HepG2 (cell line): Measurements from ENCODE around the gene NTM. TPM values are rescaled to one million over a fixed set of nuclear protein-coding genes. Genes with fewer than 3 reads are reported as not detected.

Source experiments
- ATAC-seq: fragments of 200-7000 bp; cut with Tn5 transposase; 3 replicates; pipeline ENCODE4 v1.9.1; 2020; ENCODE audit warnings: mild to moderate bottlenecking, moderate library complexity
- BruUV-seq: library from RNA; stranded (reverse); fragments of 400-500 nt; replicated peaks from 2 replicates; lab custom pipeline; 2021; lab: Mats Ljungman, UMichigan
- CTCF ChIA-PET: fragments of 300-600 bp; formaldehyde crosslinking; extraction: SDS; loops from one replicate; lab custom pipeline; 2021; ENCODE audit warnings: low total read pairs, inconsistent platforms, low intra/inter-chr PET ratio; lab: Yijun Ruan, JAX
- POLR2A ChIA-PET: fragments of 350-600 bp; sonication (Branson Sonifier 250); formaldehyde crosslinking; loops from one replicate; lab custom pipeline; 2020; ENCODE audit warnings: antibody characterized with exemption, inconsistent platforms; lab: Yijun Ruan, JAX
- DNase-seq: peaks from one replicate; pipeline ENCODE4 v3.0.0-alpha.2; 2015; ENCODE audit warnings: low spot score
- FAIRE-seq: peaks from 3 replicates; lab custom pipeline; 2011; peaks lifted over from hg19 to GRCh38; lab: Jason Lieb, UNC
- H2AFZ ChIP-seq: one replicate; pipeline ENCODE4 v1.6.1; 2011; ENCODE audit warnings: low read length, inconsistent platforms
- H3K27ac ChIP-seq: fragments of 300-600 bp; 3 replicates; pipeline ENCODE4 v1.8.0; 2011; ENCODE audit warnings: mixed run types, mild to moderate bottlenecking, mixed read lengths, low read length, inconsistent platforms; ENCODE audit not compliant: insufficient read depth; ENCODE audit errors: extremely low read length
- H3K27me3 ChIP-seq, 2 experiments: fragments of 200-600 bp in 1 of 2; 2 replicates in 1 of 2; 3 replicates in 1 of 2; pipeline versions ENCODE4 v1.6.0 to v1.8.0; 2011; ENCODE audit warnings: low read length in 2 of 2, mild to moderate bottlenecking in 2 of 2, moderate library complexity in 2 of 2, inconsistent platforms in 1 of 2; ENCODE audit not compliant: insufficient read depth in 2 of 2, control insufficient read depth in 1 of 2
- H3K36me3 ChIP-seq, 2 experiments: fragments of 200-600 bp in 1 of 2; replicated peaks in 1 of 2; 2 replicates in 1 of 2; 3 replicates in 1 of 2; pipeline versions ENCODE4 v1.5.1 to v1.8.0; 2011; ENCODE audit warnings: low read length in 2 of 2, inconsistent platforms in 1 of 2; ENCODE audit not compliant: insufficient read depth in 2 of 2, control insufficient read depth in 1 of 2
- H3K4me1 ChIP-seq: 2 replicates; pipeline ENCODE4 v1.5.1; 2012; ENCODE audit warnings: low read length, inconsistent platforms; ENCODE audit not compliant: insufficient read depth
- H3K4me2 ChIP-seq: 2 replicates; pipeline ENCODE4 v1.6.0; 2011; ENCODE audit warnings: low read depth, low read length, inconsistent platforms
- H3K4me3 ChIP-seq, 3 experiments: fragments of 200-600 bp in 1 of 3; sonication (generic), shearing (Covaris generic) in 1 of 3; replicated peaks in 1 of 3; 2 replicates each; pipeline ENCODE4 v1.5.1; 2011 to 2016; ENCODE audit warnings: low read length in 3 of 3, inconsistent platforms in 2 of 3, low read depth in 2 of 3, mild to moderate bottlenecking in 2 of 3, control low read depth in 1 of 3, mixed read lengths in 1 of 3; ENCODE audit not compliant: insufficient read depth in 1 of 3
- H3K79me2 ChIP-seq: one replicate; pipeline ENCODE4 v1.6.1; 2011; ENCODE audit warnings: low read length, inconsistent platforms; ENCODE audit not compliant: insufficient read depth
- H3K9ac ChIP-seq: 2 replicates; pipeline ENCODE4 v1.6.0; 2011; ENCODE audit warnings: mild to moderate bottlenecking, low read depth, low read length, inconsistent platforms; ENCODE audit not compliant: insufficient read depth
- H3K9me3 ChIP-seq: 2 replicates; pipeline ENCODE4 v1.5.1; 2012; ENCODE audit warnings: mild to moderate bottlenecking, low read length
- H4K20me1 ChIP-seq: 2 replicates; pipeline ENCODE4 v1.6.0; 2011; ENCODE audit warnings: inconsistent platforms, mild to moderate bottlenecking, low read length, moderate library complexity; ENCODE audit not compliant: insufficient read depth
- ARNT ChIP-seq: fragments of 450-650 bp; IDR thresholded peaks from 2 replicates; pipeline ENCODE4 v1.6.1; 2017
- DNMT3B ChIP-seq: conservative IDR thresholded peaks from 2 replicates; pipeline ENCODE4 v1.6.1; 2016; ENCODE audit warnings: missing biosample characterization, control low read depth
- FOXK1 ChIP-seq: sonication (generic); formaldehyde crosslinking; IDR thresholded peaks from 2 replicates; pipeline ENCODE4 v1.4.0; 2020; ENCODE audit warnings: low read depth, missing genetic modification reagents, borderline replicate concordance
- MXI1 ChIP-seq: IDR thresholded peaks from 3 replicates; pipeline ENCODE4 v1.6.1; 2012; ENCODE audit warnings: low read depth, low read length, inconsistent platforms, borderline replicate concordance
- NCOA1 ChIP-seq: sonication (generic); formaldehyde crosslinking; IDR thresholded peaks from 2 replicates; pipeline ENCODE4 v1.9.0; 2021; ENCODE audit warnings: missing genetic modification reagents
- RAD21 ChIP-seq: fragments of 450-650 bp; formaldehyde crosslinking; IDR thresholded peaks from 2 replicates; pipeline ENCODE4 v1.5.0; 2020; ENCODE audit warnings: mild to moderate bottlenecking
- SOX13 ChIP-seq, 3 experiments: fragments of 450-650 bp in 1 of 3; sonication (generic) in 1 of 3; formaldehyde crosslinking in 1 of 3; IDR thresholded peaks in 2 of 3; conservative IDR thresholded peaks in 1 of 3; 2 replicates each; pipeline versions ENCODE4 v1.5.0 to v1.6.1; 2016 to 2020; ENCODE audit warnings: antibody characterized with exemption in 1 of 3, mild to moderate bottlenecking in 1 of 3, missing compliant biosample characterization in 1 of 3, missing genetic modification reagents in 1 of 3, moderate library complexity in 1 of 3
- SRY ChIP-seq: sonication (generic); formaldehyde crosslinking; IDR thresholded peaks from 2 replicates; pipeline ENCODE4 v1.8.0; 2022; ENCODE audit warnings: mild to moderate bottlenecking, missing genetic modification reagents
- TAF15 ChIP-seq: fragments of 200-400 bp; formaldehyde crosslinking; IDR thresholded peaks from one replicate; pipeline ENCODE4 v1.6.1; 2018; ENCODE audit warnings: mild to moderate bottlenecking, low read depth, low read length; ENCODE audit not compliant: poor library complexity, severe bottlenecking
- ZBTB21 ChIP-seq: sonication (generic); formaldehyde crosslinking; IDR thresholded peaks from 2 replicates; pipeline ENCODE4 v1.4.0; 2020; ENCODE audit warnings: missing genetic modification reagents
- ZNF737 ChIP-seq: sonication (generic); formaldehyde crosslinking; IDR thresholded peaks from 2 replicates; pipeline ENCODE4 v1.5.0; 2020; ENCODE audit warnings: missing genetic modification reagents, mild to moderate bottlenecking, borderline replicate concordance
- WGBS: methylation state at CpG from one replicate; pipeline ENCODE4 v1.1.6; 2017; ENCODE audit warnings: low lambda C conversion rate; 5-methylcytosine and 5-hydroxymethylcytosine counted together
- in situ Hi-C: cut with HindIII; loops from 2 replicates; pipeline ENCODE4 v1.10.0; 2017; ENCODE audit warnings: low pct_unique_long_range_greater_than_20kb; ENCODE audit not compliant: extremely low pct_ligation_motif_present
- intact Hi-C: fragments of 100-400 bp; cut with micrococcal nuclease; formaldehyde crosslinking; loops from one replicate; pipeline ENCODE4 v1.10.0; 2022; ENCODE audit not compliant: unreplicated experiment
- polyA plus RNA-seq, 8 experiments: library from polyadenylated mRNA; depleted of rRNA in 3 of 8; stranded (reverse) in 7 of 8; unstranded in 1 of 8; fragments of >200 nt; fragmentation: Illumina TruSeq in 4 of 8; extraction: Trizol in 4 of 8; gene quantifications; 2 replicates each; pipeline versions ENCODE4 v1.2.1 to v1.2.3, GENCODE V29; 2011 to 2016; ENCODE audit warnings: low read depth in 4 of 8, missing spikeins in 1 of 8, mixed read lengths in 1 of 8; ENCODE audit not compliant: insufficient read depth in 1 of 8
- total RNA-seq, 5 experiments: library from RNA; depleted of rRNA; stranded (reverse); fragments of >200 nt; fragmentation: Illumina TruSeq; extraction: Trizol; gene quantifications; 2 replicates each; pipeline ENCODE4 v1.2.3, GENCODE V29; 2016; ENCODE audit warnings: low read depth in 1 of 5
- TF ChIP-seq, protein P1 (sequence below), 2 experiments: fragments of 450-650 bp in 1 of 2; sonication (generic) in 1 of 2; formaldehyde crosslinking in 1 of 2; IDR thresholded peaks; 2 replicates each; pipeline versions ENCODE4 v1.6.1 to v1.8.0; 2016 to 2022; ENCODE audit warnings: antibody characterized with exemption in 1 of 2, mild to moderate bottlenecking in 1 of 2, missing genetic modification reagents in 1 of 2
- TF ChIP-seq, protein P2 (sequence below): sonication (generic); formaldehyde crosslinking; IDR thresholded peaks from 2 replicates; pipeline ENCODE4 v1.4.0; 2020; ENCODE audit warnings: missing genetic modification reagents, low read depth, mild to moderate bottlenecking, borderline replicate concordance

The NTM gene
- total and polyA plus RNA-seq, 2 of the 13 experiments (the other 11 are each of a cell fraction or from before 2014, with no cell fraction given) = not detected

GRCh38 chr11:132050577-132051165 lies 680.3 kb downstream of the NTM start (continued):
- TF ChIP-seq, protein P1, sequence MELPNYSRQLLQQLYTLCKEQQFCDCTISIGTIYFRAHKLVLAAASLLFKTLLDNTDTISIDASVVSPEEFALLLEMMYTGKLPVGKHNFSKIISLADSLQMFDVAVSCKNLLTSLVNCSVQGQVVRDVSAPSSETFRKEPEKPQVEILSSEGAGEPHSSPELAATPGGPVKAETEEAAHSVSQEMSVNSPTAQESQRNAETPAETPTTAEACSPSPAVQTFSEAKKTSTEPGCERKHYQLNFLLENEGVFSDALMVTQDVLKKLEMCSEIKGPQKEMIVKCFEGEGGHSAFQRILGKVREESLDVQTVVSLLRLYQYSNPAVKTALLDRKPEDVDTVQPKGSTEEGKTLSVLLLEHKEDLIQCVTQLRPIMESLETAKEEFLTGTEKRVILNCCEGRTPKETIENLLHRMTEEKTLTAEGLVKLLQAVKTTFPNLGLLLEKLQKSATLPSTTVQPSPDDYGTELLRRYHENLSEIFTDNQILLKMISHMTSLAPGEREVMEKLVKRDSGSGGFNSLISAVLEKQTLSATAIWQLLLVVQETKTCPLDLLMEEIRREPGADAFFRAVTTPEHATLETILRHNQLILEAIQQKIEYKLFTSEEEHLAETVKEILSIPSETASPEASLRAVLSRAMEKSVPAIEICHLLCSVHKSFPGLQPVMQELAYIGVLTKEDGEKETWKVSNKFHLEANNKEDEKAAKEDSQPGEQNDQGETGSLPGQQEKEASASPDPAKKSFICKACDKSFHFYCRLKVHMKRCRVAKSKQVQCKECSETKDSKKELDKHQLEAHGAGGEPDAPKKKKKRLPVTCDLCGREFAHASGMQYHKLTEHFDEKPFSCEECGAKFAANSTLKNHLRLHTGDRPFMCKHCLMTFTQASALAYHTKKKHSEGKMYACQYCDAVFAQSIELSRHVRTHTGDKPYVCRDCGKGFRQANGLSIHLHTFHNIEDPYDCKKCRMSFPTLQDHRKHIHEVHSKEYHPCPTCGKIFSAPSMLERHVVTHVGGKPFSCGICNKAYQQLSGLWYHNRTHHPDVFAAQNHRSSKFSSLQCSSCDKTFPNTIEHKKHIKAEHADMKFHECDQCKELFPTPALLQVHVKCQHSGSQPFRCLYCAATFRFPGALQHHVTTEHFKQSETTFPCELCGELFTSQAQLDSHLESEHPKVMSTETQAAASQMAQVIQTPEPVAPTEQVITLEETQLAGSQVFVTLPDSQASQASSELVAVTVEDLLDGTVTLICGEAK (IDR thresholded peaks at IDR 0.05) = no peak
- TF ChIP-seq, protein P1 (CRISPR knock-in tag; IDR thresholded peaks at IDR 0.05) = no peak

DNA sequence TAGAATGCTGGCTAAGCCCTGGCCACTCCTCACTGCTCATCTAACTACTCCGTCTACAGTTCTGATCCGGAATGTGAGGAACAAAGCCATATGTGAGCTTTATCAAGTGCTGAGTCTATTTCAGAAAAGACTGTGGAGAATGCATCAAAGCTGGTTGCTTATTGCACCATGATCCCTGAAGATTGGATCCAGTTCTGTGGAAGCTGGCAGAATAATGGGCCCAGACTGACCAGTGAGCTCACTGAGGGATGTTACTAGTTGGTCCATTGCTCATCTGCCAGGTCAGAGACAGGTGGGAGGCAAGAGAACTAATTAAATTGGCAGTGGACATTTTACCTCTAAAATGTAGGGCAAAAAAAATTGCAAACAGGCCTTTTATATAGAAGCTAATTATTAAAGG lies 681.3 kb downstream of the NTM start:
- Histone ChIP-seq H3K4me1 (no peaks in the 10 kb centered on the region), H3K27me3 (no peaks in the 10 kb centered on the region), H3K9me3 (no peaks in the 10 kb centered on the region), H3K27ac (no peak overlapping the region), H3K79me2 (no peaks in the 10 kb centered on the region), H2AFZ (no peak overlapping the region), H3K4me3 (no peak overlapping the region), H3K9ac (no peak overlapping the region), H4K20me1 (no peaks in the 10 kb centered on the region), H3K36me3 (no peaks in the 10 kb centered on the region), H3K4me2 (no peak overlapping the region)
- ATAC-seq = no peak
- intact Hi-C loops (no loop called here), in situ Hi-C loops (no loop called here)
- no peak for FAIRE-seq
- DNase-seq = no peak
- no CpG with 5 or more reads among the region's 2 CpGs for WGBS
- ChIA-PET POLR2A (no interaction called here), CTCF (no interaction called here)
- BruUV-seq = no TSS peak
- TF ChIP-seq ARNT (no peak), ZNF737 (CRISPR knock-in tag) (no peak), TAF15 (no peak), SRY (CRISPR knock-in tag) (no peak), RAD21 (no peak), SOX13 (IDR thresholded peaks at IDR 0.05) (no peak), SOX13 (CRISPR knock-in tag; conservative IDR thresholded peaks at IDR 0.05 in 1 of 2, IDR thresholded peaks at IDR 0.05 in 1 of 2) (no peak), DNMT3B (no peak), FOXK1 (no peak), MXI1 (no peak), ZBTB21 (no peak), NCOA1 (no peak)
- TF ChIP-seq, protein P2, sequence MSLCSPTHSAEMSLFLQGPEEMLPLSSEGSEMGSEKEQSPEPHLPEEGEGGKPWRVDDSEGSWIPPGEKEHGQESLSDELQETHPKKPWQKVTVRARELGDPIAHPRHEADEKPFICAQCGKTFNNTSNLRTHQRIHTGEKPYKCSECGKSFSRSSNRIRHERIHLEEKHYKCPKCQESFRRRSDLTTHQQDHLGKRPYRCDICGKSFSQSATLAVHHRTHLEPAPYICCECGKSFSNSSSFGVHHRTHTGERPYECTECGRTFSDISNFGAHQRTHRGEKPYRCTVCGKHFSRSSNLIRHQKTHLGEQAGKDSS (CRISPR knock-in tag) = no peak
